Keratinocyte (primary cell): ENCODE data around the gene LAMTOR5.

Experiments used
- CTCF ChIP-seq, 3 experiments: IDR thresholded peaks in 1 of 3; conservative IDR thresholded peaks in 1 of 3; optimal IDR thresholded peaks in 1 of 3; 2 replicates in 2 of 3; 3 replicates in 1 of 3; pipeline versions ENCODE3 to v1.5.1; 2011; ENCODE audit warnings: low read length in 3 of 3, mild to moderate bottlenecking in 3 of 3, moderate library complexity in 2 of 3, control low read depth in 1 of 3, inconsistent platforms in 1 of 3; ENCODE audit not compliant: insufficient read depth in 2 of 3; ENCODE audit errors: extremely low read depth in 1 of 3
- EZH2 ChIP-seq: IDR thresholded peaks from one replicate; pipeline ENCODE4 v1.6.1; 2012; ENCODE audit warnings: inconsistent platforms, mild to moderate bottlenecking, low read length, moderate library complexity

GRCh38 chr1:110390096-110390495, 17.4 kb downstream of the LAMTOR5 start:
- TF ChIP-seq CTCF (optimal IDR thresholded peaks at IDR 0.05 in 1 of 3, IDR thresholded peaks at IDR 0.05 in 1 of 3, conservative IDR thresholded peaks at IDR 0.05 in 1 of 3; ENCODE audit: extremely low read depth in 1 of 3, insufficient read depth in 2 of 3, low read length in 3 of 3): no peak
- no peak for TF ChIP-seq EZH2
